ENCODE data around the gene ANKRD6. TPM values are rescaled to one million over a fixed set of nuclear protein-coding genes. Genes with fewer than 3 reads are reported as not detected.

The ANKRD6 gene
- total and polyA plus RNA-seq, 2 donors (not counting 1 experiment from before 2014, with no cell fraction given): 3.8 to 10.5 TPM

GRCh38 chr6:89637960-89638319, 205.0 kb downstream of the ANKRD6 start:
- Histone ChIP-seq H3K9ac (ENCODE audit: low read length) (peak overlapping the region; percentile 83), H3K27me3 (replicated peaks in 1 of 4; ENCODE audit: control extremely low read depth in 1 of 4, control insufficient read depth in 3 of 4, insufficient read depth in 4 of 4, low read length in 3 of 4) (no peaks in the 10 kb centered on the region), H3K4me3 (ENCODE audit: control extremely low read depth in 1 of 5, extremely low read depth in 1 of 5, insufficient read depth in 1 of 5, low read depth in 2 of 5, low read length in 4 of 5) (peak overlapping the region; percentile 56 to 84 (median 79)), H3K9me3 (ENCODE audit: control extremely low read depth in 1 of 3, control insufficient read depth in 2 of 3, insufficient read depth in 1 of 3, low read length in 2 of 3) (no peaks in the 10 kb centered on the region), H3K27ac (ENCODE audit: low read length in 2 of 2) (peak overlapping the region; percentile 91 to 99), H3K4me2 (replicated peaks; ENCODE audit: low read depth, low read length, poor library complexity, severe bottlenecking) (peak overlapping the region; percentile 68), H4K20me1 (ENCODE audit: control insufficient read depth, insufficient read depth, low read length, poor library complexity, severe bottlenecking) (no peaks in the 10 kb centered on the region), H3K4me1 (ENCODE audit: control insufficient read depth in 2 of 2, insufficient read depth in 2 of 2, low read length in 2 of 2) (peaks cover 13 to 15% of the 10 kb centered on the region in 2 donors), H3K36me3 (replicated peaks in 1 of 2; ENCODE audit: control extremely low read depth in 1 of 2, control insufficient read depth in 1 of 2, extremely low read depth in 1 of 2, insufficient read depth in 2 of 2, low read length in 1 of 2) (peaks cover 0 to 6% of the 10 kb centered on the region in 2 experiments), H2AFZ (ENCODE audit: insufficient read depth, low read depth, low read length, poor library complexity, severe bottlenecking) (peak overlapping the region; percentile 88), H3K79me2 (ENCODE audit: control insufficient read depth, insufficient read depth, low read length) (peaks cover 25% of the 10 kb centered on the region)
- ATAC-seq (ENCODE audit: low read depth) (no peak), DNase-seq (no peak)
- TF ChIP-seq EZH2 (IDR thresholded peaks at IDR 0.05; ENCODE audit: borderline replicate concordance, insufficient read depth, low read depth, low read length, poor library complexity, severe bottlenecking): no peak
- no peak for TF ChIP-seq CTCF (IDR thresholded peaks at IDR 0.05)
- POLR2A ChIA-PET: interaction anchor here (1.0 to 1.4 kb wide), 5 partner anchors 205 to 675 kb away, joined by 3 to 5 read pairs (median 3); partner anchors contain the start of genes ANKRD6, PNRC1, RNGTT and RRAGD
- Mint-ChIP-seq H3K27me3 (no peaks in the 10 kb centered on the region), H3K4me3 (peak overlapping the region; percentile 92), H3K4me1 (peaks cover 28% of the 10 kb centered on the region), H3K27ac (peak overlapping the region; percentile 98), H3K9me3 (ENCODE audit: insufficient read depth) (no peaks in the 10 kb centered on the region)
- WGBS (ENCODE audit: insufficient coverage): 16% methylated on average over 7 of the region's 7 CpGs
- intact Hi-C loops (cut with micrococcal nuclease): loop anchor here (1.0 to 5.0 kb wide), 8 partner anchors 42 to 950 kb away; partner anchors contain the start of genes ANKRD6, CASP8AP2, MDN1 and PM20D2
- CTCF ChIA-PET: interaction anchor here (1.2 to 1.3 kb wide), 3 partner anchors 27 to 266 kb away, joined by 3 to 5 read pairs (median 3); no protein-coding TSS in a partner anchor

All from B cell (primary cell).